PC-3 (cell line): Measurements from ENCODE around the gene IRS2. TPM values are rescaled to one million over a fixed set of nuclear protein-coding genes. Genes with fewer than 3 reads are reported as not detected.

Experiments
- ATAC-seq: fragments of 200-7000 bp; cut with Tn5 transposase; 2 replicates; pipeline ENCODE4 v1.9.1; 2020; ENCODE audit warnings: mild to moderate bottlenecking, moderate library complexity
- BruUV-seq: library from RNA; stranded (reverse); fragments of 400-500 nt; replicated peaks from 2 replicates; lab custom pipeline; 2021; lab: Mats Ljungman, UMichigan
- CTCF ChIA-PET: fragments of 300-600 bp; sonication (Branson Sonifier 250); formaldehyde crosslinking; loops from one replicate; lab custom pipeline; 2022; ENCODE audit warnings: antibody characterized with exemption; lab: Charles Lee
- POLR2A ChIA-PET: fragments of 300-600 bp; sonication (Branson Sonifier 250); formaldehyde crosslinking; loops from one replicate; lab custom pipeline; 2022; ENCODE audit warnings: antibody characterized with exemption; ENCODE audit not compliant: unreplicated experiment; lab: Charles Lee
- DNase-seq: peaks from one replicate; pipeline ENCODE4 v3.0.0-alpha.2; 2015
- H2AFZ ChIP-seq: fragments of 300-600 bp; sonication (generic); 2 replicates; pipeline ENCODE4 v1.6.0; 2016; ENCODE audit warnings: antibody characterized with exemption, low read length
- H3F3A ChIP-seq: fragments of 300-600 bp; sonication (generic); one replicate; pipeline ENCODE4 v1.6.0; 2017; ENCODE audit warnings: antibody characterized with exemption, low read length, control low read depth, mild to moderate bottlenecking; ENCODE audit not compliant: unreplicated experiment
- H3K27ac ChIP-seq: fragments of 300-600 bp; sonication (generic); 2 replicates; pipeline ENCODE4 v1.5.1; 2016; ENCODE audit warnings: mild to moderate bottlenecking, low read length
- H3K27me3 ChIP-seq: fragments of 300-600 bp; sonication (generic); 2 replicates; pipeline ENCODE4 v1.6.1; 2016; ENCODE audit warnings: low read length, mixed read lengths
- H3K36me3 ChIP-seq: fragments of 300-600 bp; sonication (generic); 2 replicates; pipeline ENCODE4 v1.6.1; 2016; ENCODE audit warnings: low read depth, mixed run types, low read length, mixed read lengths
- H3K4me1 ChIP-seq: fragments of 300-600 bp; sonication (generic); 2 replicates; pipeline ENCODE4 v1.5.1; 2016; ENCODE audit warnings: low read length; ENCODE audit not compliant: insufficient read depth
- H3K4me2 ChIP-seq: fragments of 300-600 bp; sonication (generic); 2 replicates; pipeline ENCODE4 v1.6.0; 2016; ENCODE audit warnings: low read length
- H3K4me3 ChIP-seq: fragments of 300-600 bp; sonication (generic); 2 replicates; pipeline ENCODE4 v1.5.1; 2016; ENCODE audit warnings: mild to moderate bottlenecking, low read length, mixed read lengths
- H3K79me2 ChIP-seq: fragments of 300-600 bp; sonication (generic); 2 replicates; pipeline ENCODE4 v1.6.1; 2017; ENCODE audit warnings: low read length, mixed read lengths
- H3K9ac ChIP-seq: fragments of 300-600 bp; sonication (generic); 2 replicates; pipeline ENCODE4 v1.6.0; 2016; ENCODE audit warnings: mild to moderate bottlenecking, low read length
- H3K9me2 ChIP-seq: fragments of 300-600 bp; sonication (generic); replicated peaks from 2 replicates; pipeline ENCODE4 v1.6.1; 2016; ENCODE audit warnings: mixed run types, low read length, mixed read lengths
- H3K9me3 ChIP-seq: fragments of 300-600 bp; sonication (generic); 2 replicates; pipeline ENCODE4 v1.6.1; 2016; ENCODE audit warnings: low read length, mixed read lengths
- H4K20me1 ChIP-seq: fragments of 300-600 bp; sonication (generic); 2 replicates; pipeline ENCODE4 v1.6.1; 2016; ENCODE audit warnings: low read length, mixed read lengths
- CTCF ChIP-seq: fragments of 300-600 bp; sonication (generic); conservative IDR thresholded peaks from 2 replicates; pipeline ENCODE4 v1.5.1; 2017; ENCODE audit warnings: antibody characterized with exemption, low read depth, mild to moderate bottlenecking, low read length
- EZH2 ChIP-seq: fragments of 300-600 bp; sonication (generic); IDR thresholded peaks from one replicate; pipeline ENCODE4 v1.6.1; 2017; ENCODE audit warnings: antibody characterized with exemption, mild to moderate bottlenecking, low read length; ENCODE audit not compliant: unreplicated experiment
- EZH2phosphoT487 ChIP-seq: fragments of 300-600 bp; sonication (generic); IDR thresholded peaks from 2 replicates; pipeline ENCODE4 v1.6.1; 2018; ENCODE audit warnings: mild to moderate bottlenecking, antibody characterized with exemption, low read length, borderline replicate concordance
- intact Hi-C: fragments of 100-400 bp; cut with micrococcal nuclease; formaldehyde crosslinking; loops from 2 replicates; pipeline ENCODE4 v1.9.0; 2023
- total RNA-seq: library from RNA; depleted of rRNA; stranded (reverse); fragments of >200 nt; gene quantifications from 2 replicates; pipeline ENCODE4 v1.2.3, GENCODE V29; 2014

IRS2 gene
- total RNA-seq, 1 experiment from 2014 or later, result 5.6 TPM

GRCh38 chr13:109740721-109741120 lies 45.7 kb downstream of the IRS2 start:
- Histone ChIP-seq H3K79me2 (no peaks in the 10 kb centered on the region), H3K9me2 (no peaks in the 10 kb centered on the region), H3K36me3 (no peaks in the 10 kb centered on the region), H3K4me2 (no peak overlapping the region), H3K4me3 (no peak overlapping the region), H3K27ac (no peak overlapping the region), H4K20me1 (no peaks in the 10 kb centered on the region), H2AFZ (no peak overlapping the region), H3K27me3 (no peaks in the 10 kb centered on the region), H3K4me1 (peaks cover 21% of the 10 kb centered on the region), H3K9me3 (no peaks in the 10 kb centered on the region), H3F3A (no peaks in the 10 kb centered on the region), H3K9ac (no peak overlapping the region)
- ATAC-seq (no peak), DNase-seq (no peak)
- CTCF ChIA-PET, result no interaction called here
- POLR2A ChIA-PET, result no interaction called here
- TF ChIP-seq EZH2phosphoT487 (no peak), CTCF (no peak), EZH2 (no peak)
- no TSS peak for BruUV-seq
- intact Hi-C loops, result loop anchor here (5.0 to 10.0 kb wide), 3 partner anchors 42 to 246 kb away; no protein-coding TSS in a partner anchor

GRCh38 chr13:109740121-109740520 lies 46.3 kb downstream of the IRS2 start:
- Histone ChIP-seq H3K36me3 (no peaks in the 10 kb centered on the region), H3K9ac (no peak overlapping the region), H3K27me3 (no peaks in the 10 kb centered on the region), H3F3A (no peaks in the 10 kb centered on the region), H4K20me1 (no peaks in the 10 kb centered on the region), H3K9me3 (no peaks in the 10 kb centered on the region), H3K9me2 (no peaks in the 10 kb centered on the region), H3K27ac (no peak overlapping the region), H3K4me2 (no peak overlapping the region), H2AFZ (no peak overlapping the region), H3K79me2 (no peaks in the 10 kb centered on the region), H3K4me1 (peaks cover 21% of the 10 kb centered on the region), H3K4me3 (no peak overlapping the region)
- intact Hi-C loops, result loop anchor here (5.0 to 10.0 kb wide), 3 partner anchors 42 to 245 kb away; no protein-coding TSS in a partner anchor
- ATAC-seq (no peak), DNase-seq (no peak)
- POLR2A ChIA-PET, result no interaction called here
- no peak for TF ChIP-seq EZH2
- TF ChIP-seq CTCF, result no peak
- no peak for TF ChIP-seq EZH2phosphoT487
- CTCF ChIA-PET, result no interaction called here
- no TSS peak for BruUV-seq

GRCh38 chr13:109738298-109738746 lies 48.1 kb downstream of the IRS2 start:
- no TSS peak for BruUV-seq
- DNase-seq (no peak), ATAC-seq (no peak)
- Histone ChIP-seq H3K36me3 (no peaks in the 10 kb centered on the region), H3K9me3 (no peaks in the 10 kb centered on the region), H3K4me2 (no peak overlapping the region), H2AFZ (no peak overlapping the region), H3K9ac (no peak overlapping the region), H3K79me2 (no peaks in the 10 kb centered on the region), H3F3A (no peaks in the 10 kb centered on the region), H3K4me3 (no peak overlapping the region), H3K27me3 (no peaks in the 10 kb centered on the region), H3K9me2 (no peaks in the 10 kb centered on the region), H3K27ac (no peak overlapping the region), H3K4me1 (0 out of 2 replicates have a peak, but pooled peaks cover 3% of the 10 kb centered on the region), H4K20me1 (no peaks in the 10 kb centered on the region)
- ChIA-PET POLR2A (no interaction called here), CTCF (no interaction called here)
- intact Hi-C loops, result no loop called here
- TF ChIP-seq EZH2 (no peak), EZH2phosphoT487 (no peak), CTCF (no peak)
